Transverse colon (tissue), 1 donor: ENCODE results near the gene REEP1.

ENCODE experiments used
- EP300 ChIP-seq: sonication (generic); formaldehyde crosslinking; IDR thresholded peaks from one replicate; pipeline ENCODE4 v1.6.1; 2017; ENCODE audit warnings: antibody characterized with exemption, low read depth
- POLR2A ChIP-seq: fragments of 450-650 bp; IDR thresholded peaks from one replicate; pipeline ENCODE4 v1.6.1; 2016; ENCODE audit warnings: antibody characterized with exemption, mild to moderate bottlenecking, moderate library complexity

DNA sequence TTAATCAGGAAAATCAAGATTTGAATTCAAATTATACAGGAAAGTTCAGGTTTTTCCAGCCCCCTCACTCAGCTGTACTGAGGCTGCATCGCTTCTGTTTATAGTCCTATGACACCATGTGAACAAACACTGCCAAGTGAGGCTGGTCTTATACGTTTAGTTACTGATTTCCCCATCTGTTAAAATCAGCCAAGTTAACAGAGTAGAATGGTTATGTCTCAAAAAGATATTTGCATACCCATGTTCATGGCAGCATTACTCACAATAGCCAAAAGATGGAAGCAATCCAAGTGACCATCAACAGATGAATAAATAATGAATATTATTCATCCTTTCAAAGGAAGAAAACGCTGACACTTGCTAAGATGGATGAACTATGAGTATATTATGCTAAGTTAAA is 43.8 kb downstream of the REEP1 start:
- TF ChIP-seq POLR2A (no peak), EP300 (no peak)
